GM12872 (cell line): ENCODE measurements around the gene TIPRL.

ENCODE experiments used
- TF ChIP-seq, protein P1 (sequence below): IDR thresholded peaks from 3 replicates; pipeline ENCODE4 v1.5.1; 2011; ENCODE audit warnings: low read depth, mild to moderate bottlenecking, low read length, moderate library complexity; ENCODE audit not compliant: insufficient read depth

Gene TIPRL

DNA sequence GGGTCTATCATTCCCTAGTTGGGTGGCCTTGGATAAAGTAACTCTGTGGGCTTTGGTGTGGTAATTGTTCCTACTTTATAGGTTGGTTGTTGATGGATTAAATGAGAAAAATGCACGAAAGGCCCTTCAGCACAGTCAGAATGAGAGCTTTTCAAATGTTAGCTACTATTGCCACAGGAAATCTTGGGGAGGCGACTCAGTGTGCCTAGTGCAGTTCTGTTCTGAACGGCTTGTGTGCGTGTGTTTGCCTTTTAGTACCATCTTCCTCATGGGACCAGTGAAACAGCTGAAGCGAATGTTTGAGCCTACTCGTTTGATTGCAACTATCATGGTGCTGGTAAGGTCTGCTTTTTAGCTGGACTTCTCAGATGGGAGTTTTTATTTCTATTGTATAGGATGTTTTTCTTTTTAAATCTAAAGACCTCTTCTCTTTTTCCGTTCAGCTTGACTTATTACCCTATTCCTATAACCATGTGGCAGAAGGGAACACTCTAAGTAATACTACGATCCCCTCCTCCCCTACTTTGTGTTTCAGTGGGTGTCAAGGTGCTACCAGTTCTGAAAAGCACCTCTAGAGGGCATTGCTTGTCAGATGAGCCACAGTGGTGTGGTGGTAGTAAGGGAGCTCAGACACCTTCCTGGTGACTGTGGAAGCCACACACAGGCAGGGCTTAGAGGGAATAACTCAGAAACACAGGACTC, 56.2 kb downstream of the TIPRL start:
- TF ChIP-seq, protein P1, sequence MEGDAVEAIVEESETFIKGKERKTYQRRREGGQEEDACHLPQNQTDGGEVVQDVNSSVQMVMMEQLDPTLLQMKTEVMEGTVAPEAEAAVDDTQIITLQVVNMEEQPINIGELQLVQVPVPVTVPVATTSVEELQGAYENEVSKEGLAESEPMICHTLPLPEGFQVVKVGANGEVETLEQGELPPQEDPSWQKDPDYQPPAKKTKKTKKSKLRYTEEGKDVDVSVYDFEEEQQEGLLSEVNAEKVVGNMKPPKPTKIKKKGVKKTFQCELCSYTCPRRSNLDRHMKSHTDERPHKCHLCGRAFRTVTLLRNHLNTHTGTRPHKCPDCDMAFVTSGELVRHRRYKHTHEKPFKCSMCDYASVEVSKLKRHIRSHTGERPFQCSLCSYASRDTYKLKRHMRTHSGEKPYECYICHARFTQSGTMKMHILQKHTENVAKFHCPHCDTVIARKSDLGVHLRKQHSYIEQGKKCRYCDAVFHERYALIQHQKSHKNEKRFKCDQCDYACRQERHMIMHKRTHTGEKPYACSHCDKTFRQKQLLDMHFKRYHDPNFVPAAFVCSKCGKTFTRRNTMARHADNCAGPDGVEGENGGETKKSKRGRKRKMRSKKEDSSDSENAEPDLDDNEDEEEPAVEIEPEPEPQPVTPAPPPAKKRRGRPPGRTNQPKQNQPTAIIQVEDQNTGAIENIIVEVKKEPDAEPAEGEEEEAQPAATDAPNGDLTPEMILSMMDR = peak; percentile 79

- TF ChIP-seq, protein P1 = no peak
Measured at GRCh38 chr1:168235548-168235885, 56.8 kb downstream of the TIPRL start.

- TF ChIP-seq, protein P1 = no peak
Measured at GRCh38 chr1:168235937-168236336, 57.2 kb downstream of the TIPRL start.

- TF ChIP-seq, protein P1 = no peak
Measured at GRCh38 chr1:168236836-168237611, 58.3 kb downstream of the TIPRL start.

DNA sequence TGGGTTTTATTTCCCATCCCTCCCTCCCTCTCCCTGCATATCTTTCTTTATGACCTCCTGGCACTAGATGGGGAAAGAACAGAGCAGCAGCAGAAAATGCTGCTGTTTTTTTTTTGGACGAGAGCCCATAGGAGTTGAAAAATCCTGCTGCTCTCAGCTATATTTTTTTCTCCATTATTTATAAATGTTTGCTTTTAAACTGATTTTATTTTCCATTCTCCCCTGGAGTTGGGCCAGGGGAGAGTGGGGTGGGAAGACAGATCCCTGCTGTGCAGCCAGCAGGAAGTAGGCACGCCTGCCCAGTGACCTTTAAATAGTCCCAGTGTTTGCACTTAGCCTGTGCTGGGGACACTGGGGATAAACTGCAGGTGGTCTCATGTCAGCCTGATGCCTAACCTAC, 64.4 kb downstream of the TIPRL start:
- TF ChIP-seq, protein P1 = no peak

DNA sequence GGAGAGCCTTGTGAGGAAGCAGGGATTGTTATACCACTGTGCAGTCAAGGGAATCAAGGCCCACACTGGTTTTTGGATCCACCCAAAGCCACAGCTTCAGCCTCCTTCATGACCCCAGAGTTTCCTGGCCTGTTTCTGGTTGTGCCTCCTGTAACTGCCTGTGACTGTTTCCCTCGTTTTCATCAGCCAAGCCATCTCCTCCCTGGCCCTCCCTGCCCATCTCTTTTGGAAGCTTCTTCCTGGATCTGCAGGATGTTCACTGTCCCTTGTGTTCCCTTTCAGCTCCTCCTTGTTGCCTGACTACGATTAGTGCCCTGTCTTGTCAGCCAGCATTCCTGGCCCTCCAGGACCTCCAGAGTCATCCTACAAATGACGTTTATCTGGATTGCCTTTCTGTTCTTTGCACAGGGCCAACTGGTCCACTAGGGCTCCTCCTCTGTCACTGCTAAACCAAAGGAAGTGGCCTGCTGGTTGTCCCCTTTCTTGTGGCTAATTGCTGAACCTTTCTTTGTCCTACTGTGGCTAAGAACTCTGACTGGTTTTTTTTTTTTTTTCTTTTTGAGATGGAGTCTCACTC, 65.0 kb downstream of the TIPRL start:
- TF ChIP-seq, protein P1 = no peak

DNA sequence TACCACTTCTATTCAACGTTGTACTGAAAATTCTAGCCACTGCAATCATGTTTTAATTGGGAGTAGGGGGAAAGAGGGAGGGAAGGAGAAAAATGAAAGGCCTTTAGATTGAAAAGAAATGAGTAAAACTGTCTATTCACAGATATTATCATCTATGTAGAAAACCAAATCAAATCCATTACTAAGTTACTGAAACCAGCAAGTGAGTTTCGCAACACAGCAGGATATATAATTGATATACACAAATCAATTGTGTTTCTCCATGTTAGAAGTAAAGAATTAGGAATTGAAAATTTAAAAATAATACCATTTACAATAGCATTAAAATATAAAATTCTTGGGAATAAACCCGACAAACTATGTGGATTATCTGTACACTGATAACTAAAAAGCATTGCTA, 66.3 kb downstream of the TIPRL start:
- TF ChIP-seq, protein P1 = no peak
